Ovary (tissue), 10 donors: ENCODE data around the gene MCMBP. TPM values are rescaled to one million over a fixed set of nuclear protein-coding genes. Genes with fewer than 3 reads are reported as not detected.

Source experiments
- DNase-seq, 5 donors: peaks; one replicate each; pipeline ENCODE4 v3.0.0-alpha.2; 2019 to 2020
- H3K27ac ChIP-seq, 2 donors: fragments of 200-600 bp; one replicate each; pipeline versions ENCODE4 v1.5.1 to v1.8.0; 2019 to 2022
- H3K27me3 ChIP-seq: fragments of 200-600 bp; one replicate; pipeline ENCODE4 v1.8.0; 2022
- H3K36me3 ChIP-seq: fragments of 200-600 bp; sonication (generic); one replicate; pipeline ENCODE4 v1.5.1; 2019
- H3K4me1 ChIP-seq: one replicate; pipeline ENCODE4 v1.8.1; 2013; ENCODE audit warnings: mild to moderate bottlenecking, moderate library complexity; ENCODE audit not compliant: insufficient read depth
- H3K4me3 ChIP-seq: fragments of 200-600 bp; sonication (generic); one replicate; pipeline ENCODE4 v1.5.1; 2017
- H3K9me3 ChIP-seq, 2 donors: fragments of 200-600 bp in 1 of 2; sonication (generic) in 1 of 2; one replicate each; pipeline versions ENCODE4 v1.5.1 to v1.8.1; 2013 to 2019; ENCODE audit warnings: mild to moderate bottlenecking in 1 of 2, moderate library complexity in 1 of 2
- EP300 ChIP-seq: sonication (generic); formaldehyde crosslinking; IDR thresholded peaks from one replicate; pipeline ENCODE4 v1.6.1; 2017; ENCODE audit warnings: antibody characterized with exemption
- POLR2A ChIP-seq: fragments of 450-650 bp; IDR thresholded peaks from one replicate; pipeline ENCODE4 v1.6.1; 2017; ENCODE audit warnings: antibody characterized with exemption, mild to moderate bottlenecking, moderate library complexity
- WGBS, 3 donors: extraction: QIAGEN DNeasy Blood & Tissue Kit in 1 of 3; methylation state at CpG; one replicate each; pipeline versions ENCODE4 v1.1.5 to v1.1.7; 2013 to 2017; 5-methylcytosine and 5-hydroxymethylcytosine counted together
- intact Hi-C, 4 donors: fragments of 100-400 bp; cut with DNase I; formaldehyde crosslinking; loops; one replicate each; pipeline versions ENCODE4 v1.11.0 to v1.15.1; 2022 to 2023
- long read RNA-seq, 3 donors: library from polyadenylated mRNA in 2 of 3; unstranded in 2 of 3; transcript quantifications; one replicate each; pipeline ENCODE4 v2.0.0 and lab custom pipeline, GENCODE V29; 2021 to 2026
- polyA plus RNA-seq, 2 donors: library from polyadenylated mRNA; stranded (reverse); fragments of 200-250 nt in 1 of 2; fragments of 350-450 nt in 1 of 2; fragmentation: Illumina TruSeq in 1 of 2; extraction: RNeasy Lipid Tissue Mini Kit (QIAGEN cat#74804) in 1 of 2; gene quantifications; one replicate each; pipeline ENCODE4 v1.2.3, GENCODE V29; 2013 to 2014
- total RNA-seq, 7 donors: library from RNA; depleted of rRNA in 2 of 7; stranded (reverse); fragments of >200 nt in 2 of 7; fragmentation: NEBNext Ultra II Directional in 3 of 7; extraction: Animal tissue kit (Norgen Biotek cat#: 25700) in 3 of 7; gene quantifications; one replicate each; pipeline versions ENCODE4 v1.1.0 to v1.2.4, GENCODE V29; 2016 to 2023
- TF ChIP-seq, protein P1 (sequence below), 3 donors: fragments of 450-650 bp in 2 of 3; fragments of 200-600 bp in 1 of 3; IDR thresholded peaks; one replicate each; pipeline versions ENCODE4 v1.5.1 to v1.8.0; 2016 to 2022; ENCODE audit warnings: antibody characterized with exemption in 3 of 3, mild to moderate bottlenecking in 1 of 3
- donor health status: DM: no; HTN: no; CAD: no; lungs with moderate emphysema.
- donor health status: DM: no; HTN: no; CAD: no.
- donor health status: Bipolar disorder and iron deficiency.
- donor health status: DM: yes; HTN: yes; CAD: no.
- donor health status: DM: no; HTN: no; CAD: no.
- donor health status: DM: yes; HTN: yes; CAD: no.

MCMBP gene, protein sequence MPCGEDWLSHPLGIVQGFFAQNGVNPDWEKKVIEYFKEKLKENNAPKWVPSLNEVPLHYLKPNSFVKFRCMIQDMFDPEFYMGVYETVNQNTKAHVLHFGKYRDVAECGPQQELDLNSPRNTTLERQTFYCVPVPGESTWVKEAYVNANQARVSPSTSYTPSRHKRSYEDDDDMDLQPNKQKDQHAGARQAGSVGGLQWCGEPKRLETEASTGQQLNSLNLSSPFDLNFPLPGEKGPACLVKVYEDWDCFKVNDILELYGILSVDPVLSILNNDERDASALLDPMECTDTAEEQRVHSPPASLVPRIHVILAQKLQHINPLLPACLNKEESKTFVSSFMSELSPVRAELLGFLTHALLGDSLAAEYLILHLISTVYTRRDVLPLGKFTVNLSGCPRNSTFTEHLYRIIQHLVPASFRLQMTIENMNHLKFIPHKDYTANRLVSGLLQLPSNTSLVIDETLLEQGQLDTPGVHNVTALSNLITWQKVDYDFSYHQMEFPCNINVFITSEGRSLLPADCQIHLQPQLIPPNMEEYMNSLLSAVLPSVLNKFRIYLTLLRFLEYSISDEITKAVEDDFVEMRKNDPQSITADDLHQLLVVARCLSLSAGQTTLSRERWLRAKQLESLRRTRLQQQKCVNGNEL
- total RNA-seq, result 10 to 100 TPM; 36.2 to 61.0 (median 52.5) TPM
- polyA plus RNA-seq, result 10 to 100 TPM; 31.7 to 50.6 TPM
- long read RNA-seq, donor 1, partial matches to known transcripts, result 7 of 12 reads
- long read RNA-seq, donor 1, other reads (novel, unspliced or antisense), result 4 of 12 reads
- long read RNA-seq, donor 2, full-length matches to known transcripts, result 20 of 20 reads
- long read RNA-seq, donor 2, partial matches to known transcripts, result 0 of 20 reads
- long read RNA-seq, donor 2, other reads (novel, unspliced or antisense), result 0 of 20 reads
- long read RNA-seq, donor 3, full-length matches to known transcripts, result 98 of 121 reads
- long read RNA-seq, donor 3, partial matches to known transcripts, result 6 of 121 reads
- long read RNA-seq, donor 3, other reads (novel, unspliced or antisense), result 17 of 121 reads

- Histone ChIP-seq H3K27me3 (no peaks in the 10 kb centered on the region), H3K27ac (peak within 1 kb of the TSS; percentile 76 to 79), H3K4me3 (peak within 1 kb of the TSS; percentile 66), H3K36me3 (no peaks in the 10 kb centered on the region), H3K4me1 (peaks cover 4% of the 10 kb centered on the region), H3K9me3 (no peaks in the 10 kb centered on the region)
- TF ChIP-seq, protein P1, sequence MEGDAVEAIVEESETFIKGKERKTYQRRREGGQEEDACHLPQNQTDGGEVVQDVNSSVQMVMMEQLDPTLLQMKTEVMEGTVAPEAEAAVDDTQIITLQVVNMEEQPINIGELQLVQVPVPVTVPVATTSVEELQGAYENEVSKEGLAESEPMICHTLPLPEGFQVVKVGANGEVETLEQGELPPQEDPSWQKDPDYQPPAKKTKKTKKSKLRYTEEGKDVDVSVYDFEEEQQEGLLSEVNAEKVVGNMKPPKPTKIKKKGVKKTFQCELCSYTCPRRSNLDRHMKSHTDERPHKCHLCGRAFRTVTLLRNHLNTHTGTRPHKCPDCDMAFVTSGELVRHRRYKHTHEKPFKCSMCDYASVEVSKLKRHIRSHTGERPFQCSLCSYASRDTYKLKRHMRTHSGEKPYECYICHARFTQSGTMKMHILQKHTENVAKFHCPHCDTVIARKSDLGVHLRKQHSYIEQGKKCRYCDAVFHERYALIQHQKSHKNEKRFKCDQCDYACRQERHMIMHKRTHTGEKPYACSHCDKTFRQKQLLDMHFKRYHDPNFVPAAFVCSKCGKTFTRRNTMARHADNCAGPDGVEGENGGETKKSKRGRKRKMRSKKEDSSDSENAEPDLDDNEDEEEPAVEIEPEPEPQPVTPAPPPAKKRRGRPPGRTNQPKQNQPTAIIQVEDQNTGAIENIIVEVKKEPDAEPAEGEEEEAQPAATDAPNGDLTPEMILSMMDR (IDR thresholded peaks at IDR 0.05), result no peak
- TF ChIP-seq POLR2A (peak; percentile 68), EP300 (no peak)
- WGBS, 3 donors, result 0 to 1% (median 1%) methylated on average over 9 to 42 of the region's 42 CpGs
- no peak for DNase-seq
- intact Hi-C loops, result no loop called here
These were observed at the start of gene MCMBP for GRCh38 chr10:119872610-119872859. TSS of gene MCMBP (minus strand) at chr10:119872843. CDS start at chr10:119872584, 259 bp downstream.

DNA sequence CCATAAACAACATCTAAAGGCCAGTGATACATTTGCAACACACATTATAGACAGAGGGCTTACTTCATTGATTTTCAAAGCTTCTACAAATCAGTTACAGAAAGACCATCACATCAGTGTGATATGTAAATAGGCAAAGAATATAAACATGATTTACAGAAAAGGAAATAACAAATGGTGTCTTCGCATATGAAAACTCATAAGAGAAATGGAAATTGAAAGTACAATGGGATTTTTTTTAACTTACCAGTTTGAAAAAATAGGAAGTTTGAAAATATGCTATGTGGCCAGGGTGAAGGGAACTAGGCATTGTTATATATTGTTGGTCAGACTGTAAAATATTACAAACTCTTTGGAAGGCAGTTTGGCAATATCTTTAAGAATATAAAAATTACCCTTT, 47.2 kb upstream of the MCMBP start:
- TF ChIP-seq, protein P1 (IDR thresholded peaks at IDR 0.05), result no peak
- TF ChIP-seq EP300 (no peak), POLR2A (no peak)
- intact Hi-C loops, result no loop called here
- H3K9me3 ChIP-seq, result no peaks in the 10 kb centered on the region
- no peak overlapping the region for H3K4me3 ChIP-seq
- H3K36me3 ChIP-seq, result peaks cover 3% of the 10 kb centered on the region
- whole genome bisulfite sequencing, 3 donors, result 89 to 96% (median 91%) methylated on average over 1 of the region's 1 CpG
- H3K27me3 ChIP-seq, result no peaks in the 10 kb centered on the region
- no peak for DNase-seq
- no peaks in the 10 kb centered on the region for H3K4me1 ChIP-seq
- no peak overlapping the region for H3K27ac ChIP-seq

DNA sequence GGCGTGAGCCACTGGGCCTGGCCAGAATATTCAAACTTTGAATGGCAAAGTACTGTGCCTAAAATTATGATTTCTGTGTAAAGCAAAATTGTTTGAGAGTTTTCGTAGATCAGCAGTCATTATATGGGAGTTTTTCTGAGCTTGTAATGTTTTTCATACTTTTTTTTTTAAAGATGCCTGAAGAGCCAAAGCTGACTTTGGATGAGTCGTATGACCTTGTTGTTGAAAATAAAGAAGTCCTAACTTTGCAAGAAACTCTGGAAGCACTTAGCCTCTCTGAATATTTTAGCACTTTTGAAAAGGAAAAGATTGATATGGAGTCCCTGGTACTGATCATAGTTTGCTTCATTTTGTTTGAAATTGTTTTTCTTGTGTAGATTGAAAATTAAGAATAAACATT, 46.6 kb upstream of the MCMBP start:
- Histone ChIP-seq H3K36me3 (peaks cover 3% of the 10 kb centered on the region), H3K27ac (no peak overlapping the region), H3K4me1 (no peaks in the 10 kb centered on the region), H3K27me3 (no peaks in the 10 kb centered on the region), H3K4me3 (no peak overlapping the region), H3K9me3 (no peaks in the 10 kb centered on the region)
- DNase-seq, result no peak
- TF ChIP-seq, protein P1 (IDR thresholded peaks at IDR 0.05), result no peak
- TF ChIP-seq EP300 (no peak), POLR2A (no peak)
- intact Hi-C loops, result no loop called here
- WGBS, 3 donors, result 63 to 74% (median 64%) methylated on average over 3 of the region's 3 CpGs

GRCh38 chr10:119917777-119918176, 45.1 kb upstream of the MCMBP start:
- H3K4me1 ChIP-seq, result no peaks in the 10 kb centered on the region
- intact Hi-C loops, result no loop called here
- no peak overlapping the region for H3K27ac ChIP-seq
- TF ChIP-seq EP300 (no peak), POLR2A (no peak)
- TF ChIP-seq, protein P1 (IDR thresholded peaks at IDR 0.05), result no peak
- no peaks in the 10 kb centered on the region for H3K9me3 ChIP-seq
- peaks cover 3% of the 10 kb centered on the region for H3K36me3 ChIP-seq
- no peak overlapping the region for H3K4me3 ChIP-seq
- no peaks in the 10 kb centered on the region for H3K27me3 ChIP-seq
- 61 to 78% (median 76%) methylated on average over 3 of the region's 3 CpGs for WGBS, 3 donors
- no peak for DNase-seq
